IMR-90 (cell line): Measurements from ENCODE around the gene ARSB. TPM values are rescaled to one million over a fixed set of nuclear protein-coding genes. Genes with fewer than 3 reads are reported as not detected.

ENCODE experiments used
- ATAC-seq: fragments of 200-7000 bp; cut with Tn5 transposase; 2 replicates; pipeline ENCODE4 v1.9.1; 2020; ENCODE audit warnings: low read depth, mild to moderate bottlenecking, moderate library complexity
- BruUV-seq: library from RNA; stranded (reverse); fragments of 400-500 nt; replicated peaks from 2 replicates; lab custom pipeline; 2021; lab: Mats Ljungman, UMichigan
- CTCF ChIA-PET: fragments of 300-600 bp; formaldehyde crosslinking; extraction: SDS; loops from one replicate; lab custom pipeline; 2021; ENCODE audit warnings: antibody characterized with exemption; lab: Yijun Ruan, JAX
- POLR2A ChIA-PET: fragments of 300-600 bp; sonication (Branson Sonifier 250); formaldehyde crosslinking; loops from one replicate; lab custom pipeline; 2022; ENCODE audit warnings: antibody characterized with exemption; ENCODE audit not compliant: unreplicated experiment; lab: Charles Lee
- DNase-seq: peaks from one replicate; pipeline ENCODE4 v3.0.0; 2013
- H2AFZ ChIP-seq: replicated peaks from 2 replicates; pipeline ENCODE3; 2013; ENCODE audit warnings: low read length, mild to moderate bottlenecking; ENCODE audit not compliant: poor library complexity
- H2AK5ac ChIP-seq: 2 replicates; pipeline ENCODE4 v1.6.1; 2013; ENCODE audit warnings: low read depth, low read length, inconsistent platforms
- H2AK9ac ChIP-seq: replicated peaks from 2 replicates; pipeline ENCODE3; 2013; ENCODE audit warnings: mild to moderate bottlenecking, low read depth, low read length, moderate library complexity; ENCODE audit not compliant: poor library complexity
- H2BK120ac ChIP-seq: 2 replicates; pipeline ENCODE4 v1.6.1; 2013; ENCODE audit warnings: low read depth, low read length, inconsistent platforms
- H2BK15ac ChIP-seq: 3 replicates; pipeline ENCODE4 v1.6.1; 2013; ENCODE audit warnings: low read depth, low read length, inconsistent platforms
- H2BK20ac ChIP-seq: 2 replicates; pipeline ENCODE4 v1.6.1; 2013; ENCODE audit warnings: low read depth, mild to moderate bottlenecking, inconsistent platforms, low read length, moderate library complexity
- H2BK5ac ChIP-seq: 2 replicates; pipeline ENCODE4 v1.6.1; 2013; ENCODE audit warnings: mild to moderate bottlenecking, low read depth, low read length, inconsistent platforms; ENCODE audit not compliant: poor library complexity, severe bottlenecking
- H3K14ac ChIP-seq: replicated peaks from 2 replicates; pipeline ENCODE4 v1.6.1; 2013; ENCODE audit warnings: low read depth, low read length, inconsistent platforms
- H3K18ac ChIP-seq: 2 replicates; pipeline ENCODE4 v1.6.1; 2013; ENCODE audit warnings: low read depth, low read length, control low read depth
- H3K23ac ChIP-seq: 2 replicates; pipeline ENCODE4 v1.6.1; 2013; ENCODE audit warnings: low read depth, low read length, inconsistent platforms
- H3K27ac ChIP-seq: 2 replicates; pipeline ENCODE4 v1.5.1; 2013; ENCODE audit warnings: mild to moderate bottlenecking, control low read depth, low read length; ENCODE audit not compliant: insufficient read depth
- H3K27me3 ChIP-seq: 2 replicates; pipeline ENCODE4 v1.6.1; 2013; ENCODE audit warnings: low read length; ENCODE audit not compliant: control insufficient read depth, insufficient read depth
- H3K36me3 ChIP-seq: 2 replicates; pipeline ENCODE4 v1.6.1; 2013; ENCODE audit warnings: low read length, mixed read lengths; ENCODE audit not compliant: control insufficient read depth, insufficient read depth
- H3K4ac ChIP-seq: 2 replicates; pipeline ENCODE4 v1.6.1; 2013; ENCODE audit warnings: low read depth, low read length, inconsistent platforms
- H3K4me1 ChIP-seq: 2 replicates; pipeline ENCODE4 v1.6.1; 2013; ENCODE audit warnings: low read length, mixed read lengths; ENCODE audit not compliant: control insufficient read depth, insufficient read depth
- H3K4me2 ChIP-seq: 2 replicates; pipeline ENCODE4 v1.6.1; 2013; ENCODE audit warnings: low read depth, mild to moderate bottlenecking, control low read depth, low read length, moderate library complexity
- H3K4me3 ChIP-seq: 2 replicates; pipeline ENCODE4 v1.5.1; 2013; ENCODE audit warnings: low read depth, mild to moderate bottlenecking, control low read depth, low read length, moderate library complexity; ENCODE audit not compliant: insufficient read depth
- H3K56ac ChIP-seq: 2 replicates; pipeline ENCODE4 v1.6.1; 2013; ENCODE audit warnings: low read length, inconsistent platforms; ENCODE audit not compliant: insufficient read depth; ENCODE audit errors: extremely low read depth
- H3K79me1 ChIP-seq, 2 experiments: 2 replicates each; pipeline ENCODE4 v1.6.1; 2013; ENCODE audit warnings: low read length in 2 of 2, inconsistent platforms in 1 of 2, low read depth in 1 of 2
- H3K9ac ChIP-seq: 2 replicates; pipeline ENCODE4 v1.6.1; 2013; ENCODE audit warnings: low read depth, low read length, control low read depth
- H3K9me1 ChIP-seq: 2 replicates; pipeline ENCODE4 v1.6.1; 2013; ENCODE audit warnings: low read length, inconsistent platforms; ENCODE audit not compliant: insufficient read depth
- H3K9me3 ChIP-seq: 2 replicates; pipeline ENCODE4 v1.6.1; 2013; ENCODE audit warnings: low read length; ENCODE audit not compliant: control insufficient read depth, insufficient read depth
- H4K20me1 ChIP-seq: 2 replicates; pipeline ENCODE4 v1.6.1; 2013; ENCODE audit warnings: low read length, inconsistent platforms; ENCODE audit not compliant: insufficient read depth
- H4K5ac ChIP-seq: 2 replicates; pipeline ENCODE4 v1.6.1; 2013; ENCODE audit warnings: mild to moderate bottlenecking, low read depth, low read length, control low read depth
- H4K8ac ChIP-seq, 2 experiments: 2 replicates each; pipeline ENCODE4 v1.6.1; 2013; ENCODE audit warnings: low read depth in 2 of 2, low read length in 2 of 2, control low read depth in 1 of 2, inconsistent platforms in 1 of 2
- H4K91ac ChIP-seq: 2 replicates; pipeline ENCODE4 v1.6.1; 2013; ENCODE audit warnings: low read depth, low read length, inconsistent platforms; ENCODE audit not compliant: insufficient read depth
- BHLHE40 ChIP-seq: fragments of 150-350 bp; IDR thresholded peaks from 2 replicates; pipeline ENCODE4 v1.6.1; 2016; ENCODE audit warnings: mild to moderate bottlenecking, low read depth, low read length
- CEBPB ChIP-seq: IDR thresholded peaks from 2 replicates; pipeline ENCODE4 v1.6.1; 2012; ENCODE audit warnings: low read depth, low read length, improper control_type of control experiment
- CHD1 ChIP-seq: IDR thresholded peaks from 2 replicates; pipeline ENCODE4 v1.6.1; 2012; ENCODE audit warnings: low read depth, low read length, improper control_type of control experiment
- CTCF ChIP-seq: conservative IDR thresholded peaks from 2 replicates; pipeline ENCODE4 v1.5.1; 2012; ENCODE audit warnings: mild to moderate bottlenecking, low read depth, low read length, improper control_type of control experiment
- ELK1 ChIP-seq: fragments of 150-350 bp; IDR thresholded peaks from 2 replicates; pipeline ENCODE4 v1.6.1; 2016; ENCODE audit warnings: low read depth, mild to moderate bottlenecking, low read length, moderate library complexity, borderline replicate concordance
- FOS ChIP-seq: fragments of 150-350 bp; IDR thresholded peaks from 2 replicates; pipeline ENCODE4 v1.6.1; 2016; ENCODE audit warnings: low read depth, low read length
- MAFK ChIP-seq: IDR thresholded peaks from 2 replicates; pipeline ENCODE4 v1.6.1; 2012; ENCODE audit warnings: low read depth, low read length, improper control_type of control experiment
- MAZ ChIP-seq: IDR thresholded peaks from 2 replicates; pipeline ENCODE4 v1.6.1; 2012; ENCODE audit warnings: low read depth, mild to moderate bottlenecking, low read length, improper control_type of control experiment, moderate library complexity, borderline replicate concordance
- MXI1 ChIP-seq: IDR thresholded peaks from 2 replicates; pipeline ENCODE4 v1.6.1; 2012; ENCODE audit warnings: low read depth, mild to moderate bottlenecking, low read length, moderate library complexity, borderline replicate concordance
- NFE2L2 ChIP-seq: fragments of 150-350 bp; IDR thresholded peaks from 2 replicates; pipeline ENCODE4 v1.6.1; 2016; ENCODE audit warnings: low read depth, mild to moderate bottlenecking, low read length
- POLR2A ChIP-seq: IDR thresholded peaks from 2 replicates; pipeline ENCODE4 v1.6.1; 2012; ENCODE audit warnings: mild to moderate bottlenecking, low read depth, low read length
- RAD21 ChIP-seq: IDR thresholded peaks from 2 replicates; pipeline ENCODE4 v1.6.1; 2012; ENCODE audit warnings: low read length, improper control_type of control experiment
- RCOR1 ChIP-seq: IDR thresholded peaks from 2 replicates; pipeline ENCODE4 v1.6.1; 2012; ENCODE audit warnings: mild to moderate bottlenecking, low read length, improper control_type of control experiment; ENCODE audit not compliant: insufficient replicate concordance
- RFX5 ChIP-seq: IDR thresholded peaks from 2 replicates; pipeline ENCODE4 v1.8.0; 2012; ENCODE audit warnings: low read depth, mild to moderate bottlenecking, low read length, moderate library complexity
- SMC3 ChIP-seq: fragments of 150-350 bp; IDR thresholded peaks from 2 replicates; pipeline ENCODE4 v1.6.1; 2016; ENCODE audit warnings: low read depth, mild to moderate bottlenecking, antibody characterized with exemption, low read length, moderate library complexity
- USF2 ChIP-seq: fragments of 150-350 bp; IDR thresholded peaks from 2 replicates; pipeline ENCODE4 v1.6.1; 2017; ENCODE audit warnings: mild to moderate bottlenecking, antibody characterized with exemption, low read length, low read depth
- WGBS, 2 experiments: methylation state at CpG; one replicate each; pipeline versions ENCODE4 v1.1.5 to v1.1.7; 2013; ENCODE audit warnings: missing lambda C conversion rate in 2 of 2; ENCODE audit not compliant: insufficient read length in 1 of 2; ENCODE audit errors: extremely low coverage in 2 of 2; 5-methylcytosine and 5-hydroxymethylcytosine counted together
- dilution Hi-C: fragments of 300-500 bp; cut with HindIII; formaldehyde crosslinking; loops from one replicate; pipeline ENCODE4 v1.14.3; 2018; ENCODE audit warnings: low sequenced_read_pairs; ENCODE audit not compliant: unreplicated experiment
- in situ Hi-C: fragments of 300-500 bp; cut with MboI; formaldehyde crosslinking; loops from 3 replicates; pipeline ENCODE4 v1.14.3; 2019; ENCODE audit warnings: low sequenced_read_pairs, inconsistent platforms, mixed read lengths
- intact Hi-C: fragments of 100-400 bp; cut with micrococcal nuclease; formaldehyde crosslinking; loops from 2 replicates; pipeline ENCODE4 v1.10.0; 2022
- polyA plus RNA-seq, 3 experiments: library from polyadenylated mRNA; depleted of rRNA; stranded (reverse); fragments of >200 nt; gene quantifications; 2 replicates each; pipeline ENCODE4 v1.2.3, GENCODE V29; 2012; ENCODE audit warnings: low replicate concordance in 1 of 3
- total RNA-seq: library from RNA; depleted of rRNA; stranded (reverse); fragments of >200 nt; gene quantifications from 2 replicates; pipeline ENCODE4 v1.2.3, GENCODE V29; 2012

Gene ARSB
- total and polyA plus RNA-seq, 2 of the 4 experiments (the other 2 are of a cell fraction) = 16.0 to 16.3 TPM

- H2AK5ac ChIP-seq = no peak overlapping the region
- DNase-seq = no peak
- no peak for TF ChIP-seq CHD1
- no peak for TF ChIP-seq SMC3
- TF ChIP-seq FOS = no peak
- TF ChIP-seq CTCF = no peak
- TF ChIP-seq MAFK = no peak
- no peak for TF ChIP-seq MXI1
- TF ChIP-seq ELK1 = no peak
- no peak for TF ChIP-seq CEBPB
- no peak for TF ChIP-seq MAZ
- TF ChIP-seq NFE2L2 = no peak
- no peak for TF ChIP-seq POLR2A
- no peak for TF ChIP-seq RCOR1
- TF ChIP-seq USF2 = no peak
- no peak for TF ChIP-seq RFX5
- no peak for TF ChIP-seq RAD21
- no peak for TF ChIP-seq BHLHE40
- POLR2A ChIA-PET = no interaction called here
- H2BK20ac ChIP-seq = no peak overlapping the region
- no peak overlapping the region for H4K91ac ChIP-seq
- CTCF ChIA-PET = no interaction called here
- no CpG with 5 or more reads among the region's 1 CpG for WGBS, 2 experiments
- H4K5ac ChIP-seq = no peak overlapping the region
- H3K14ac ChIP-seq = no peak overlapping the region
- no peak for ATAC-seq
- no peak overlapping the region for H4K8ac ChIP-seq
- H2AK9ac ChIP-seq = no peak overlapping the region
- no peak overlapping the region for H3K4me2 ChIP-seq
- no peak overlapping the region for H3K9ac ChIP-seq
- no peak overlapping the region for H3K4ac ChIP-seq
- no peaks in the 10 kb centered on the region; a peak in 1 of 4 replicates for H3K79me1 ChIP-seq
- no peak overlapping the region for H2BK5ac ChIP-seq
- no peaks in the 10 kb centered on the region for H4K20me1 ChIP-seq
- BruUV-seq = no TSS peak
- H3K4me3 ChIP-seq = no peak overlapping the region
- intact Hi-C loops (no loop called here), in situ Hi-C loops (no loop called here), dilution Hi-C loops (no loop called here)
- no peak overlapping the region for H3K18ac ChIP-seq
- no peak overlapping the region for H2BK15ac ChIP-seq
- H3K4me1 ChIP-seq = no peaks in the 10 kb centered on the region
- H3K27me3 ChIP-seq = no peaks in the 10 kb centered on the region
- H3K56ac ChIP-seq = no peak overlapping the region
- H2BK120ac ChIP-seq = no peak overlapping the region
- peaks cover 7% of the 10 kb centered on the region; the same call in 1 of the 2 replicates for H3K9me3 ChIP-seq
- H3K23ac ChIP-seq = no peak overlapping the region
- no peak overlapping the region for H2AFZ ChIP-seq
- no peaks in the 10 kb centered on the region for H3K9me1 ChIP-seq
- no peaks in the 10 kb centered on the region; the same call in 1 of the 2 replicates for H3K36me3 ChIP-seq
- no peak overlapping the region for H3K27ac ChIP-seq
Measured at GRCh38 chr5:78858364-78858763, 126.7 kb downstream of the ARSB start.
